Medulla oblongata (tissue), 1 donor: ENCODE data around the gene HOXA9.
A peak's percentile ranks its signal among the peaks of the same experiment; 100 is the strongest.

Source experiments
- DNase-seq: peaks from one replicate; pipeline ENCODE4 v3.0.0-alpha.2; 2015; ENCODE audit errors: extremely low spot score

Gene HOXA9

GRCh38 chr7:27165089-27165995 is at the start of gene HOXA9:
TSS of gene HOXA9 (minus strand) at chr7:27165537. CDS start at chr7:27165457, 80 bp downstream.
- no peak for DNase-seq

- no peak for DNase-seq
These were observed 49.1 kb upstream of the HOXA9 start for GRCh38 chr7:27214239-27214950.

- no peak for DNase-seq
These were observed 48.3 kb upstream of the HOXA9 start for GRCh38 chr7:27213433-27214238.

GRCh38 chr7:27212497-27213432 is 47.4 kb upstream of the HOXA9 start:
- no peak for DNase-seq

- no peak for DNase-seq
These were observed 46.4 kb upstream of the HOXA9 start for GRCh38 chr7:27211764-27212204.

- no peak for DNase-seq
These were observed 45.7 kb upstream of the HOXA9 start for GRCh38 chr7:27211084-27211446.

GRCh38 chr7:27210441-27211083 is 45.2 kb upstream of the HOXA9 start:
- peak; percentile 29 for DNase-seq

- DNase-seq: no peak
These were observed 44.6 kb upstream of the HOXA9 start for GRCh38 chr7:27209933-27210440.

- no peak for DNase-seq
These were observed 43.7 kb upstream of the HOXA9 start for GRCh38 chr7:27208998-27209397.

- no peak for DNase-seq
These were observed 42.1 kb upstream of the HOXA9 start for GRCh38 chr7:27207348-27207985.

- no peak for DNase-seq
These were observed 40.3 kb upstream of the HOXA9 start for GRCh38 chr7:27205325-27206280.

GRCh38 chr7:27204851-27205322 is 39.5 kb upstream of the HOXA9 start:
- DNase-seq: no peak

GRCh38 chr7:27203964-27204594 is 38.7 kb upstream of the HOXA9 start:
- DNase-seq: no peak

GRCh38 chr7:27203365-27203953 is 38.1 kb upstream of the HOXA9 start:
- no peak for DNase-seq

GRCh38 chr7:27202862-27203134 is 37.5 kb upstream of the HOXA9 start:
- no peak for DNase-seq

- no peak for DNase-seq
These were observed 36.9 kb upstream of the HOXA9 start for GRCh38 chr7:27202018-27202861.

GRCh38 chr7:27201580-27202017 is 36.3 kb upstream of the HOXA9 start:
- DNase-seq: no peak
